ENCODE data around the gene MXD1.

DNA sequence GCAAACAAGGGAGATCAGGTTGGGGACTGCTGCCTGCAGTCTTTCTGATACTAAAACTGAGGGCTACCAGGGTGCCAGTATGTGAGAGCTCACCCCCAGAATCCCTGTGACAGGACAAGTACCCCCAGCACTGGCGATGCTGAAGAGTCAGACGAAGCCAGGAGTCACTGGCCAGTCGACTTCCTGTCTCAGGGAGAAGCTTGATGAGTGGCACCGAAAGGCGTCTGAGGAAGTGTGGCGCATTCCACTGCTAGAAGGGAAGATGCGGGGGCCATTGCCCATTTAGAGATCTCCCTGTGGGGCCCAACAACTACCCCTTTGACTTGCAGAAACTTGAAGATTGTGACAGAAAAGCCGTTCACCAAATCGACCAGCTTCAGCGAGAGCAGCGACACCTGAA lies 22.0 kb downstream of the MXD1 start:
- TF ChIP-seq, protein P1, sequence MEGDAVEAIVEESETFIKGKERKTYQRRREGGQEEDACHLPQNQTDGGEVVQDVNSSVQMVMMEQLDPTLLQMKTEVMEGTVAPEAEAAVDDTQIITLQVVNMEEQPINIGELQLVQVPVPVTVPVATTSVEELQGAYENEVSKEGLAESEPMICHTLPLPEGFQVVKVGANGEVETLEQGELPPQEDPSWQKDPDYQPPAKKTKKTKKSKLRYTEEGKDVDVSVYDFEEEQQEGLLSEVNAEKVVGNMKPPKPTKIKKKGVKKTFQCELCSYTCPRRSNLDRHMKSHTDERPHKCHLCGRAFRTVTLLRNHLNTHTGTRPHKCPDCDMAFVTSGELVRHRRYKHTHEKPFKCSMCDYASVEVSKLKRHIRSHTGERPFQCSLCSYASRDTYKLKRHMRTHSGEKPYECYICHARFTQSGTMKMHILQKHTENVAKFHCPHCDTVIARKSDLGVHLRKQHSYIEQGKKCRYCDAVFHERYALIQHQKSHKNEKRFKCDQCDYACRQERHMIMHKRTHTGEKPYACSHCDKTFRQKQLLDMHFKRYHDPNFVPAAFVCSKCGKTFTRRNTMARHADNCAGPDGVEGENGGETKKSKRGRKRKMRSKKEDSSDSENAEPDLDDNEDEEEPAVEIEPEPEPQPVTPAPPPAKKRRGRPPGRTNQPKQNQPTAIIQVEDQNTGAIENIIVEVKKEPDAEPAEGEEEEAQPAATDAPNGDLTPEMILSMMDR (IDR thresholded peaks at IDR 0.05; ENCODE audit: low read depth, low read length): no peak
- TF ChIP-seq POLR2A (IDR thresholded peaks at IDR 0.05; ENCODE audit: extremely low read depth, insufficient read length) (no peak), MYC (IDR thresholded peaks at IDR 0.05; ENCODE audit: low read depth, low read length) (no peak)
